ENCODE data around the gene CDH11. TPM values are rescaled to one million over a fixed set of nuclear protein-coding genes. Genes with fewer than 3 reads are reported as not detected.

CDH11 gene
- total and polyA plus RNA-seq, 9 of the 15 experiments (the other 6 are each of a cell fraction or from before 2014, with no cell fraction given): 0.18 TPM; not detected in 8

DNA sequence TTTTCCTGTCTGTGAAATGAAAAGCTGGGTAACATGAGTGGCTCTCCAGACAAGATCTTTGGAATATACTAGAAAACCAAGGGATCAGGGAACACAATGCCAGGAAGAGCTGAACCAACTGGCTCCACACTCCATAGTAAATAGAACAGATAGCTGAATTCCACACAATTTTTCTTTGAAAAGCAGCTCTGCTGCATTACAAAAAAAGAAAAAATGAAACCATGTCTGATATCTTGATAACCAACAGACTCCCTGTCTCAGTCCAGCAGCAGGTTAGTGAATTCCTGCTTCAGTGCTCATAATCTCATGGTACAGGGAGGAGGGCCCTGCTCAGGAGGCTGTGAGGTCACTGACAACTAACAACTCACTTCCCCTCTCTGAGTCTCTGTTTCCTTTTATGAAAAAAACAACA is 97.1 kb downstream of the CDH11 start:
- DNase-seq (ENCODE audit: extremely low read depth in 1 of 4, low spot score in 3 of 4) (no peak), FAIRE-seq (no peak), ATAC-seq (no peak)
- Histone ChIP-seq H3K27me3 (ENCODE audit: control insufficient read depth in 2 of 2, insufficient read depth in 2 of 2, low read length in 2 of 2) (no peaks in the 10 kb centered on the region), H3K27ac (ENCODE audit: extremely low read depth, low read depth, low read length) (no peak overlapping the region), H3K9me1 (ENCODE audit: control insufficient read depth, insufficient read depth, low read length) (no peaks in the 10 kb centered on the region), H3K36me3 (ENCODE audit: control insufficient read depth, insufficient read depth, low read length) (no peaks in the 10 kb centered on the region), H2AFZ (ENCODE audit: low read depth, low read length) (no peak overlapping the region), H3K9ac (ENCODE audit: insufficient read depth in 1 of 2, low read depth in 2 of 2, low read length in 2 of 2) (no peak overlapping the region), H3K4me1 (replicated peaks in 1 of 2; ENCODE audit: control insufficient read depth in 2 of 2, insufficient read depth in 2 of 2, low read length in 2 of 2) (no peaks in the 10 kb centered on the region), H3K4me3 (no peak overlapping the region), H3K79me2 (ENCODE audit: control insufficient read depth, insufficient read depth, low read length) (no peaks in the 10 kb centered on the region), H4K20me1 (replicated peaks; ENCODE audit: control insufficient read depth, insufficient read depth, low read length) (no peaks in the 10 kb centered on the region), H3K4me2 (ENCODE audit: insufficient read depth, low read length) (no peak overlapping the region), H3K9me3 (replicated peaks; ENCODE audit: control insufficient read depth, insufficient read depth, low read depth, low read length) (no peaks in the 10 kb centered on the region; the same call in 1 of the 2 replicates)
- in situ Hi-C loops (cut with MboI): no loop called here
- POLR2A ChIA-PET: no interaction called here
- no TSS peak for BruUV-seq (replicated peaks)
- TF ChIP-seq KAT2B (IDR thresholded peaks at IDR 0.05; ENCODE audit: low read depth, low read length) (no peak), FIP1L1 (IDR thresholded peaks at IDR 0.05; ENCODE audit: low read depth, low read length, poor library complexity, severe bottlenecking) (no peak), NCOA6 (IDR thresholded peaks at IDR 0.05) (no peak), MTA3 (IDR thresholded peaks at IDR 0.05; ENCODE audit: borderline replicate concordance) (no peak), CREB1 (IDR thresholded peaks at IDR 0.05) (no peak), CREB1 (CRISPR knock-in tag; IDR thresholded peaks at IDR 0.05) (no peak), KLF6 (CRISPR knock-in tag; IDR thresholded peaks at IDR 0.05; ENCODE audit: borderline replicate concordance) (no peak), C11orf30 (IDR thresholded peaks at IDR 0.05; ENCODE audit: low read depth) (no peak), ZNF146 (CRISPR knock-in tag; IDR thresholded peaks at IDR 0.05; ENCODE audit: unreplicated experiment) (no peak), DACH1 (IDR thresholded peaks at IDR 0.05; ENCODE audit: partially characterized antibody) (no peak)
- TF ChIP-seq, protein P1, sequence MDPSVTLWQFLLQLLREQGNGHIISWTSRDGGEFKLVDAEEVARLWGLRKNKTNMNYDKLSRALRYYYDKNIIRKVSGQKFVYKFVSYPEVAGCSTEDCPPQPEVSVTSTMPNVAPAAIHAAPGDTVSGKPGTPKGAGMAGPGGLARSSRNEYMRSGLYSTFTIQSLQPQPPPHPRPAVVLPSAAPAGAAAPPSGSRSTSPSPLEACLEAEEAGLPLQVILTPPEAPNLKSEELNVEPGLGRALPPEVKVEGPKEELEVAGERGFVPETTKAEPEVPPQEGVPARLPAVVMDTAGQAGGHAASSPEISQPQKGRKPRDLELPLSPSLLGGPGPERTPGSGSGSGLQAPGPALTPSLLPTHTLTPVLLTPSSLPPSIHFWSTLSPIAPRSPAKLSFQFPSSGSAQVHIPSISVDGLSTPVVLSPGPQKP (CRISPR knock-in tag; IDR thresholded peaks at IDR 0.05): no peak
- intact Hi-C loops (cut with micrococcal nuclease): no loop called here
- CTCF ChIA-PET (ENCODE audit: low intra/inter-chr PET ratio): no interaction called here

Measured in K562 (cell line).